ENCODE data around the gene CPNE4.

Gene CPNE4

DNA sequence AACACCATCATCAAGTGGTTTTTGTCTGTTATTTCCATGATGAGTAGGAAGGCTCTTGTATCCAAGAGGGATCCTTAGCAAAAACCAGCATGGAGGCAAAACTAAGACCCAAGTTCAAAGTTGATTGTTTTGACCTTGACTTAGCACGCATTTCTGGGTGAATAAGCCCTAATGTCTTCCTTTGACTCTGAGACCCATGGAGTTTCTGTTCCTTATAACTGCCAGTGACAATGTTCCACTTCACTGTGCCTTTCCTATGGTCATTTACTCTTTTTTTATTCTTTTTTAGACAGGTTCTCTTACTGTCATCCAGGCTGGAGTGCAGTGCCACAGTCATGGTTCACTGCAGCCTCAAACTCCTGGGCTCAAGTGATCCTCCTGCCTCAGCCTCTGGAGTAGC lies 413.8 kb downstream of the CPNE4 start:
- no peak overlapping the region for H2AFZ ChIP-seq (ENCODE audit: low read length)
- no peaks in the 10 kb centered on the region for H3K36me3 ChIP-seq (replicated peaks; ENCODE audit: insufficient read depth, low read length)
- DNase-seq, result no peak
- H3K9ac ChIP-seq (ENCODE audit: low read length), result no peak overlapping the region
- H3K4me3 ChIP-seq (ENCODE audit: low read length), result no peak overlapping the region
- no peaks in the 10 kb centered on the region for H4K20me1 ChIP-seq (ENCODE audit: insufficient read depth, low read length)
- H3K27ac ChIP-seq (ENCODE audit: low read length), result no peak overlapping the region
- no peaks in the 10 kb centered on the region for H3F3A ChIP-seq (ENCODE audit: insufficient read depth, low read length)
- TF ChIP-seq, protein P1, sequence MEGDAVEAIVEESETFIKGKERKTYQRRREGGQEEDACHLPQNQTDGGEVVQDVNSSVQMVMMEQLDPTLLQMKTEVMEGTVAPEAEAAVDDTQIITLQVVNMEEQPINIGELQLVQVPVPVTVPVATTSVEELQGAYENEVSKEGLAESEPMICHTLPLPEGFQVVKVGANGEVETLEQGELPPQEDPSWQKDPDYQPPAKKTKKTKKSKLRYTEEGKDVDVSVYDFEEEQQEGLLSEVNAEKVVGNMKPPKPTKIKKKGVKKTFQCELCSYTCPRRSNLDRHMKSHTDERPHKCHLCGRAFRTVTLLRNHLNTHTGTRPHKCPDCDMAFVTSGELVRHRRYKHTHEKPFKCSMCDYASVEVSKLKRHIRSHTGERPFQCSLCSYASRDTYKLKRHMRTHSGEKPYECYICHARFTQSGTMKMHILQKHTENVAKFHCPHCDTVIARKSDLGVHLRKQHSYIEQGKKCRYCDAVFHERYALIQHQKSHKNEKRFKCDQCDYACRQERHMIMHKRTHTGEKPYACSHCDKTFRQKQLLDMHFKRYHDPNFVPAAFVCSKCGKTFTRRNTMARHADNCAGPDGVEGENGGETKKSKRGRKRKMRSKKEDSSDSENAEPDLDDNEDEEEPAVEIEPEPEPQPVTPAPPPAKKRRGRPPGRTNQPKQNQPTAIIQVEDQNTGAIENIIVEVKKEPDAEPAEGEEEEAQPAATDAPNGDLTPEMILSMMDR (IDR thresholded peaks at IDR 0.05; ENCODE audit: low read length), result no peak
- no peak for TF ChIP-seq EZH2 (optimal IDR thresholded peaks at IDR 0.05; ENCODE audit: low read depth, low read length)
- no peak for TF ChIP-seq EZH2phosphoT487 (IDR thresholded peaks at IDR 0.05; ENCODE audit: low read length)
- H3K9me2 ChIP-seq (replicated peaks; ENCODE audit: insufficient read depth, low read length), result no peaks in the 10 kb centered on the region
- H3K4me1 ChIP-seq (ENCODE audit: low read length), result no peaks in the 10 kb centered on the region
- H3K79me2 ChIP-seq (ENCODE audit: low read length), result no peaks in the 10 kb centered on the region
- H3K27me3 ChIP-seq (replicated peaks; ENCODE audit: insufficient read depth, low read length), result no peaks in the 10 kb centered on the region
- H3K4me2 ChIP-seq (ENCODE audit: low read depth, low read length), result no peak overlapping the region
- H3K9me3 ChIP-seq (replicated peaks; ENCODE audit: insufficient read depth, low read length), result no peaks in the 10 kb centered on the region

DNA sequence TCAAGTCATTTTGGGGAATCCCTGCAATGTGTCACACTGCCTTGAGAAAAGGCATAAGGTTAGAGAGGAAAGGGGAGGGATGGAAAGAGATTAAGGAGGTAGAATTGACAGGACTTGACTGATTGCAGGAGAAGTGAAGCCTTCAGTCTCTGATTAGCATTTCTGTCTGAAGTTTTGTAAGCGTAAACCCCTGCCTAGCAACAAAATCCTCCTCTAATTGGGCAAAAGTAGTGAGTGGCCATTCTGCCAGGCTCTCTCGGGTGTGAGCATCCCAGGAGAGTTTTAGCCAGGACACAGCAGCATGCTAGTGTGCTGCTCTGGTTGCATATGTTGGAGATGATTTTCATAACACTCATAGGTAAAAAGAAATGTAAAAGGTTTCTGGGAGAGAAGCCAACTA lies 415.0 kb downstream of the CPNE4 start:
- no peak overlapping the region for H2AFZ ChIP-seq (ENCODE audit: low read length)
- no peaks in the 10 kb centered on the region for H4K20me1 ChIP-seq (ENCODE audit: insufficient read depth, low read length)
- no peaks in the 10 kb centered on the region for H3K36me3 ChIP-seq (replicated peaks; ENCODE audit: insufficient read depth, low read length)
- no peak overlapping the region for H3K27ac ChIP-seq (ENCODE audit: low read length)
- TF ChIP-seq EZH2phosphoT487 (IDR thresholded peaks at IDR 0.05; ENCODE audit: low read length) (no peak), EZH2 (optimal IDR thresholded peaks at IDR 0.05; ENCODE audit: low read depth, low read length) (no peak)
- TF ChIP-seq, protein P1 (IDR thresholded peaks at IDR 0.05; ENCODE audit: low read length), result no peak
- no peaks in the 10 kb centered on the region for H3K27me3 ChIP-seq (replicated peaks; ENCODE audit: insufficient read depth, low read length)
- H3K79me2 ChIP-seq (ENCODE audit: low read length), result no peaks in the 10 kb centered on the region
- H3K4me2 ChIP-seq (ENCODE audit: low read depth, low read length), result no peak overlapping the region
- no peaks in the 10 kb centered on the region for H3F3A ChIP-seq (ENCODE audit: insufficient read depth, low read length)
- H3K9me2 ChIP-seq (replicated peaks; ENCODE audit: insufficient read depth, low read length), result no peaks in the 10 kb centered on the region
- H3K4me1 ChIP-seq (ENCODE audit: low read length), result no peaks in the 10 kb centered on the region
- H3K9ac ChIP-seq (ENCODE audit: low read length), result no peak overlapping the region
- H3K9me3 ChIP-seq (replicated peaks; ENCODE audit: insufficient read depth, low read length), result no peaks in the 10 kb centered on the region
- no peak overlapping the region for H3K4me3 ChIP-seq (ENCODE audit: low read length)
- DNase-seq, result no peak

DNA sequence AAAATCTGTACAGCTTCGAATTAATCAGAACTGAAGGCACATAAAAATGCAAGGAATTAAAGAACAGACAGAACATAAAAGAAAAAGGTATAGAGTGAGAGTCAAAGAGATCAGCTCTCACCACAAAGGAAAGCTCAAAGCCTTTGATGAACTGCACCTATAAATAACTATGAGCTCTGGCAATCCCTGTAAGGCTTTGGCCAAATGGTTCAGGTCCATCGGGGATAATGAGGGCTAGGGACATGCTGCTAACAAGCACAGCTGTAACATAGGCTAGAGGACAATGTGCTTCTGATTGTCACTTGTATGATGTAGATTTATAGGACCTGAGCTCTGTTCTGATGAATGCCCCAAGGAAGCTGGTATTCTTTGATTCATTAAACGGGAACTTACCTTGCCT lies 418.1 kb downstream of the CPNE4 start:
- no peaks in the 10 kb centered on the region for H4K20me1 ChIP-seq (ENCODE audit: insufficient read depth, low read length)
- no peaks in the 10 kb centered on the region for H3K27me3 ChIP-seq (replicated peaks; ENCODE audit: insufficient read depth, low read length)
- no peak overlapping the region for H3K9ac ChIP-seq (ENCODE audit: low read length)
- no peak overlapping the region for H2AFZ ChIP-seq (ENCODE audit: low read length)
- no peak overlapping the region for H3K4me3 ChIP-seq (ENCODE audit: low read length)
- no peaks in the 10 kb centered on the region for H3F3A ChIP-seq (ENCODE audit: insufficient read depth, low read length)
- TF ChIP-seq EZH2 (optimal IDR thresholded peaks at IDR 0.05; ENCODE audit: low read depth, low read length), result no peak
- TF ChIP-seq EZH2phosphoT487 (IDR thresholded peaks at IDR 0.05; ENCODE audit: low read length), result no peak
- TF ChIP-seq, protein P1 (IDR thresholded peaks at IDR 0.05; ENCODE audit: low read length), result no peak
- H3K79me2 ChIP-seq (ENCODE audit: low read length), result no peaks in the 10 kb centered on the region
- DNase-seq, result no peak
- no peak overlapping the region for H3K4me2 ChIP-seq (ENCODE audit: low read depth, low read length)
- H3K4me1 ChIP-seq (ENCODE audit: low read length), result no peaks in the 10 kb centered on the region
- H3K9me2 ChIP-seq (replicated peaks; ENCODE audit: insufficient read depth, low read length), result no peaks in the 10 kb centered on the region
- H3K27ac ChIP-seq (ENCODE audit: low read length), result no peak overlapping the region
- no peaks in the 10 kb centered on the region for H3K36me3 ChIP-seq (replicated peaks; ENCODE audit: insufficient read depth, low read length)
- no peaks in the 10 kb centered on the region for H3K9me3 ChIP-seq (replicated peaks; ENCODE audit: insufficient read depth, low read length)
